OCI-M1 (cell line): ENCODE results near the gene ANTXR1.

Source experiments
- DNase-seq: peaks from one replicate; lab custom pipeline; 2025; lab: John Stamatoyannopoulos, UW

The ANTXR1 gene

GRCh38 chr2:69097891-69098655 is 85.1 kb downstream of the ANTXR1 start:
- DNase-seq = peak; percentile 61

GRCh38 chr2:69099541-69099940 is 86.6 kb downstream of the ANTXR1 start:
- no peak for DNase-seq

GRCh38 chr2:69100220-69100723 is 87.3 kb downstream of the ANTXR1 start:
- DNase-seq = no peak

- no peak for DNase-seq
Observed at GRCh38 chr2:69102041-69102593, 89.1 kb downstream of the ANTXR1 start.

GRCh38 chr2:69103419-69103818 is 90.4 kb downstream of the ANTXR1 start:
- no peak for DNase-seq

- DNase-seq = no peak
Observed at GRCh38 chr2:69104261-69104660, 91.3 kb downstream of the ANTXR1 start.

GRCh38 chr2:69109255-69109654 is 96.3 kb downstream of the ANTXR1 start:
- DNase-seq = no peak

GRCh38 chr2:69111076-69111475 is 98.1 kb downstream of the ANTXR1 start:
- no peak for DNase-seq

GRCh38 chr2:69113627-69114026 is 100.6 kb downstream of the ANTXR1 start:
- no peak for DNase-seq

GRCh38 chr2:69114534-69114933 is 101.6 kb downstream of the ANTXR1 start:
- DNase-seq = no peak

- no peak for DNase-seq
Observed at GRCh38 chr2:69116438-69116837, 103.5 kb downstream of the ANTXR1 start.

GRCh38 chr2:69118609-69119008 is 105.6 kb downstream of the ANTXR1 start:
- DNase-seq = no peak

GRCh38 chr2:69119104-69119894 is 106.3 kb downstream of the ANTXR1 start:
- DNase-seq = no peak

GRCh38 chr2:69122271-69122670 is 109.3 kb downstream of the ANTXR1 start:
- no peak for DNase-seq

- DNase-seq = no peak
Observed at GRCh38 chr2:69123182-69123581, 110.2 kb downstream of the ANTXR1 start.

- no peak for DNase-seq
Observed at GRCh38 chr2:69124343-69124742, 111.4 kb downstream of the ANTXR1 start.

- DNase-seq = no peak
Observed at GRCh38 chr2:69125816-69126215, 112.8 kb downstream of the ANTXR1 start.

- no peak for DNase-seq
Observed at GRCh38 chr2:69126341-69126740, 113.4 kb downstream of the ANTXR1 start.

- no peak for DNase-seq
Observed at GRCh38 chr2:69131452-69131851, 118.5 kb downstream of the ANTXR1 start.

GRCh38 chr2:69131983-69132675 is 119.2 kb downstream of the ANTXR1 start:
- DNase-seq = no peak

- no peak for DNase-seq
Observed at GRCh38 chr2:69132960-69133590, 120.1 kb downstream of the ANTXR1 start.

- DNase-seq = no peak
Observed at GRCh38 chr2:69133898-69134297, 120.9 kb downstream of the ANTXR1 start.
